GM12878 (cell line): ENCODE data around the gene ZYX. TPM values are rescaled to one million over a fixed set of nuclear protein-coding genes. Genes with fewer than 3 reads are reported as not detected.
"Not testable (repeated sequence)": the region's sequence is repeated elsewhere in the genome, so short reads cannot be mapped to it uniquely, and the experiment has no call there.

Source experiments
- ATAC-seq: fragments of 200-7000 bp; cut with Tn5 transposase; 3 replicates; pipeline ENCODE4 v1.9.1; 2020; ENCODE audit warnings: mild to moderate bottlenecking, moderate library complexity
- BruUV-seq: library from RNA; stranded (reverse); fragments of 400-500 nt; replicated peaks from 2 replicates; lab custom pipeline; 2021; lab: Mats Ljungman, UMichigan
- CTCF ChIA-PET: fragments of 300-600 bp; sonication (Branson Sonifier 250); formaldehyde crosslinking; extraction: SDS; loops from one replicate; lab custom pipeline; 2021; ENCODE audit warnings: inconsistent platforms; lab: Yijun Ruan, JAX
- POLR2A ChIA-PET: fragments of 350-600 bp; formaldehyde crosslinking; extraction: SDS; loops from one replicate; lab custom pipeline; 2021; ENCODE audit warnings: inconsistent platforms; lab: Charles Lee
- RAD21 ChIA-PET: fragments of 300-600 bp; sonication (Branson Sonifier 250); formaldehyde crosslinking; loops from one replicate; lab custom pipeline; 2023; ENCODE audit warnings: antibody characterized with exemption; ENCODE audit not compliant: unreplicated experiment; lab: Charles Lee
- SMC1A ChIA-PET: fragments of 300-600 bp; sonication (Branson Sonifier 250); formaldehyde crosslinking; loops from one replicate; lab custom pipeline; 2023; ENCODE audit not compliant: unreplicated experiment, uncharacterized antibody; lab: Charles Lee
- DNase-seq: peaks from one replicate; pipeline ENCODE4 v3.0.0-alpha.2; 2011; ENCODE audit warnings: low read depth, low spot score
- FAIRE-seq: peaks from 3 replicates; lab custom pipeline; 2011; peaks lifted over from hg19 to GRCh38; lab: Jason Lieb, UNC
- H2AFZ ChIP-seq: 2 replicates; pipeline ENCODE4 v1.6.0; 2011; ENCODE audit warnings: low read depth, low read length, control low read depth; ENCODE audit not compliant: control insufficient read depth
- H3K27ac ChIP-seq: 2 replicates; pipeline ENCODE4 v1.5.1; 2011; ENCODE audit warnings: control low read depth; ENCODE audit not compliant: control insufficient read depth, insufficient read depth
- H3K27me3 ChIP-seq, 2 experiments: replicated peaks in 1 of 2; 2 replicates each; pipeline versions ENCODE4 v1.6.0 to v1.6.1; 2011; ENCODE audit warnings: low read length in 1 of 2; ENCODE audit not compliant: control insufficient read depth in 2 of 2, insufficient read depth in 2 of 2
- H3K36me3 ChIP-seq, 2 experiments: 2 replicates each; pipeline ENCODE4 v1.5.1; 2011; ENCODE audit warnings: low read length in 1 of 2; ENCODE audit not compliant: control insufficient read depth in 2 of 2, insufficient read depth in 2 of 2
- H3K4me1 ChIP-seq: 2 replicates; pipeline ENCODE4 v1.6.1; 2011; ENCODE audit warnings: mild to moderate bottlenecking, low read length, moderate library complexity, mixed read lengths; ENCODE audit not compliant: control insufficient read depth, insufficient read depth
- H3K4me2 ChIP-seq: 2 replicates; pipeline ENCODE4 v1.6.0; 2011; ENCODE audit warnings: control low read depth; ENCODE audit not compliant: control insufficient read depth, insufficient read depth
- H3K4me3 ChIP-seq: fragments of 200-600 bp; sonication (generic); 2 replicates; pipeline ENCODE4 v1.5.1; 2016
- H3K79me2 ChIP-seq: 2 replicates; pipeline ENCODE4 v1.6.0; 2011; ENCODE audit warnings: low read length; ENCODE audit not compliant: control insufficient read depth, insufficient read depth
- H3K9ac ChIP-seq: 2 replicates; pipeline ENCODE4 v1.8.0; 2011; ENCODE audit warnings: low read length, control low read depth, mixed read lengths; ENCODE audit not compliant: control insufficient read depth, insufficient read depth
- H3K9me3 ChIP-seq: replicated peaks from 3 replicates; pipeline ENCODE4 v1.5.1; 2011; ENCODE audit warnings: mild to moderate bottlenecking, low read length; ENCODE audit not compliant: control insufficient read depth, insufficient read depth
- H4K20me1 ChIP-seq: 2 replicates; pipeline ENCODE4 v1.6.0; 2011; ENCODE audit not compliant: control insufficient read depth, insufficient read depth
- HSF1 ChIP-seq: fragments of 150-350 bp; IDR thresholded peaks from 2 replicates; pipeline ENCODE4 v1.6.1; 2014; ENCODE audit warnings: mild to moderate bottlenecking, low read depth, low read length
- IKZF2 ChIP-seq, 2 experiments: fragments of 450-650 bp; IDR thresholded peaks; 2 replicates each; pipeline ENCODE4 v1.6.1; 2017; ENCODE audit warnings: mild to moderate bottlenecking in 2 of 2, moderate library complexity in 2 of 2
- IRF4 ChIP-seq: IDR thresholded peaks from 2 replicates; pipeline ENCODE4 v1.6.1; 2011; ENCODE audit warnings: low read depth, low read length
- MEF2B ChIP-seq: fragments of 450-650 bp; IDR thresholded peaks from 2 replicates; pipeline ENCODE4 v1.6.1; 2018; ENCODE audit warnings: mild to moderate bottlenecking, moderate library complexity; ENCODE audit not compliant: partially characterized antibody, poor library complexity, severe bottlenecking
- PAX8 ChIP-seq: fragments of 450-650 bp; IDR thresholded peaks from 2 replicates; pipeline ENCODE4 v1.6.1; 2017; ENCODE audit warnings: mild to moderate bottlenecking, moderate library complexity
- RUNX3 ChIP-seq: IDR thresholded peaks from 2 replicates; pipeline ENCODE4 v1.6.1; 2012; ENCODE audit warnings: low read length, inconsistent platforms
- ZBED1 ChIP-seq: IDR thresholded peaks from 2 replicates; pipeline ENCODE4 v1.6.1; 2016; ENCODE audit warnings: borderline replicate concordance
- ZNF622 ChIP-seq: fragments of 450-650 bp; IDR thresholded peaks from 2 replicates; pipeline ENCODE4 v1.6.1; 2017; ENCODE audit warnings: mild to moderate bottlenecking, inconsistent platforms
- WGBS: methylation state at CpG from one replicate; pipeline ENCODE4 v1.1.6; 2016; ENCODE audit warnings: low lambda C conversion rate; ENCODE audit not compliant: insufficient replicate concordance, insufficient coverage; ENCODE audit errors: missing lambda C conversion rate; 5-methylcytosine and 5-hydroxymethylcytosine counted together
- in situ Hi-C: fragments of 300-500 bp; cut with MboI; formaldehyde crosslinking; loops from 9 replicates; pipeline ENCODE4 v1.14.3; 2018; ENCODE audit warnings: mixed read lengths
- intact Hi-C: fragments of 100-400 bp; cut with micrococcal nuclease; formaldehyde crosslinking; loops from one replicate; pipeline ENCODE4 v1.14.2; 2022; ENCODE audit not compliant: unreplicated experiment
- polyA plus RNA-seq, 11 experiments: library from polyadenylated mRNA; depleted of rRNA in 4 of 11; unstranded in 6 of 11; stranded (reverse) in 5 of 11; fragments of >200 nt; fragmentation: Nextera tagmentation in 4 of 11; fragmentation: Illumina TruSeq in 1 of 11; extraction: Ambion mirVana in 4 of 11; extraction: Trizol in 1 of 11; gene quantifications; 1 replicate in 1 of 11; 2 replicates in 10 of 11; pipeline versions ENCODE4 v1.2.1 to v1.2.3, GENCODE V29; 2011 to 2016; ENCODE audit warnings: inconsistent platforms in 2 of 11, missing spikeins in 2 of 11, low read depth in 1 of 11
- total RNA-seq, 4 experiments: library from RNA; depleted of rRNA in 3 of 4; stranded (reverse); fragments of >200 nt in 3 of 4; fragmentation: Illumina TruSeq in 1 of 4; extraction: Trizol in 1 of 4; gene quantifications; 2 replicates each; pipeline versions ENCODE4 v1.2.1 to v1.2.3, GENCODE V29; 2013 to 2021

ZYX gene
- total and polyA plus RNA-seq, 10 of the 15 experiments (the other 5 are each of a cell fraction or from before 2014, with no cell fraction given) = 2.1 to 100 (median 27.6) TPM

GRCh38 chr7:143424476-143424875, 43.3 kb downstream of the ZYX start:
- H3K4me3 ChIP-seq, DNase-seq, ATAC-seq, H3K79me2 ChIP-seq, H3K9me3 ChIP-seq, H3K9ac ChIP-seq, FAIRE-seq, SMC1A ChIA-PET, POLR2A ChIA-PET, H4K20me1 ChIP-seq, H3K4me2 ChIP-seq, intact Hi-C loops, BruUV-seq, H3K27me3 ChIP-seq, in situ Hi-C loops, H3K36me3 ChIP-seq, H3K27ac ChIP-seq, H3K4me1 ChIP-seq, H2AFZ ChIP-seq: not testable (repeated sequence)
- RAD21 ChIA-PET = interaction anchor here (1.8 to 2.6 kb wide), 2 partner anchors 181 to 184 kb away, joined by 3 to 7 read pairs; no protein-coding TSS in a partner anchor
- WGBS = 76% methylated on average over 25 of the region's 34 CpGs
- CTCF ChIA-PET = interaction anchor here (1.0 kb wide), 1 partner anchor 184 kb away, joined by 4 read pairs; no protein-coding TSS in a partner anchor

GRCh38 chr7:143426479-143427142, 45.5 kb downstream of the ZYX start:
- no peak overlapping the region for H3K4me2 ChIP-seq
- in situ Hi-C loops = no loop called here
- POLR2A ChIA-PET = no interaction called here
- no peaks in the 10 kb centered on the region for H3K4me1 ChIP-seq
- intact Hi-C loops = no loop called here
- SMC1A ChIA-PET = no interaction called here
- no peak for FAIRE-seq
- H4K20me1 ChIP-seq = no peaks in the 10 kb centered on the region
- no peak for TF ChIP-seq ZBED1
- TF ChIP-seq ZNF622 = no peak
- TF ChIP-seq PAX8 = no peak
- no peak for TF ChIP-seq RUNX3
- TF ChIP-seq IRF4 = no peak
- TF ChIP-seq IKZF2 (IDR thresholded peaks at IDR 0.05) = no peak
- no peak for TF ChIP-seq HSF1
- TF ChIP-seq MEF2B = no peak
- TF ChIP-seq, all 136 proteins: peak for 0
- Histone ChIP-seq H3K9me3 (no peaks in the 10 kb centered on the region), H3K4me3 (no peak overlapping the region), H3K27ac (no peak overlapping the region), H2AFZ (no peak overlapping the region), H3K79me2 (no peaks in the 10 kb centered on the region), H3K36me3 (no peaks in the 10 kb centered on the region), H3K27me3 (no peaks in the 10 kb centered on the region), H3K9ac (no peak overlapping the region)
- CTCF ChIA-PET = interaction anchor here (1.0 to 1.2 kb wide), 3 partner anchors 9 to 186 kb away, joined by 3 to 4 read pairs (median 4); no protein-coding TSS in a partner anchor
- WGBS = 55% methylated on average over 2 of the region's 2 CpGs
- RAD21 ChIA-PET = no interaction called here
- ATAC-seq = no peak
- no peak for DNase-seq
- BruUV-seq = no TSS peak
